Ishikawa (cell line): Measurements from ENCODE around the gene LYZ.

Source experiments
- CEBPB ChIP-seq: IDR thresholded peaks from 2 replicates; pipeline ENCODE4 v1.6.1; 2012
- CREB1 ChIP-seq: IDR thresholded peaks from 2 replicates; pipeline ENCODE4 v1.6.1; 2012; ENCODE audit warnings: low read depth
- EGR1 ChIP-seq: IDR thresholded peaks from 2 replicates; pipeline ENCODE4 v1.6.1; 2012
- EP300 ChIP-seq: IDR thresholded peaks from 2 replicates; pipeline ENCODE4 v1.6.1; 2012; ENCODE audit warnings: borderline replicate concordance
- FOXM1 ChIP-seq: IDR thresholded peaks from 2 replicates; pipeline ENCODE4 v1.6.1; 2012; ENCODE audit warnings: low read depth, borderline replicate concordance
- NFIC ChIP-seq: IDR thresholded peaks from 2 replicates; pipeline ENCODE4 v1.6.1; 2012
- RAD21 ChIP-seq: IDR thresholded peaks from 2 replicates; pipeline ENCODE4 v1.6.1; 2012; ENCODE audit warnings: low read depth
- TAF1 ChIP-seq: IDR thresholded peaks from 2 replicates; pipeline ENCODE4 v1.6.1; 2012; ENCODE audit warnings: low read depth, mild to moderate bottlenecking
- TCF12 ChIP-seq: IDR thresholded peaks from 2 replicates; pipeline ENCODE4 v1.6.1; 2012; ENCODE audit warnings: low read depth
- TEAD4 ChIP-seq: IDR thresholded peaks from 2 replicates; pipeline ENCODE4 v1.6.1; 2012
- YY1 ChIP-seq: IDR thresholded peaks from 2 replicates; pipeline ENCODE4 v1.6.1; 2012; ENCODE audit warnings: low read depth
- ZBTB7A ChIP-seq: IDR thresholded peaks from 2 replicates; pipeline ENCODE4 v1.6.1; 2012; ENCODE audit warnings: low read depth
- TF ChIP-seq, protein P1 (sequence below): IDR thresholded peaks from 2 replicates; pipeline ENCODE4 v1.6.1; 2012; ENCODE audit warnings: low read depth, mild to moderate bottlenecking
- TF ChIP-seq, protein P2 (sequence below): IDR thresholded peaks from 2 replicates; pipeline ENCODE4 v1.6.1; 2012
- TF ChIP-seq, protein P3 (sequence below): IDR thresholded peaks from 2 replicates; pipeline ENCODE4 v1.6.1; 2012

Gene LYZ

DNA sequence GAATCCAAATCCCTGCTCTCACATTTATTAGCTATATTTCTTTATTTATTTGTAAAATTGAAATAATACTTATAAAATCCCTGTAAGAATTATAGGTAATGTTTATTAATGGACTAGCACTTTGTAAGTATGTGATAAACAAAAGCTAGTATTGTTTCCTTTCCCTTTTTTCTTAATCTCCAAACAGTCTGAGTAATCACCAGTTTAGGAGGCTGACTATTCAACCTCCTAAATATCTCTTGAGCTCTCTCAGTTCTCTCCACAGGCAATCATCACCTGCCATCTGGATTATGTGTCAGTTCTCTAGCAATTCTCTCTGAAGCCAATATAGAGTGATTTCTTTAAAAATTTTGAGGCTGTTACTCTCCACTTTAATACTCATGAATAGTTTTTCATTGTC lies 9.2 kb upstream of the LYZ start:
- TF ChIP-seq TEAD4, result no peak
- no peak for TF ChIP-seq EP300
- no peak for TF ChIP-seq RAD21
- TF ChIP-seq CEBPB, result no peak
- TF ChIP-seq NFIC, result no peak
- no peak for TF ChIP-seq YY1
- TF ChIP-seq, protein P1, sequence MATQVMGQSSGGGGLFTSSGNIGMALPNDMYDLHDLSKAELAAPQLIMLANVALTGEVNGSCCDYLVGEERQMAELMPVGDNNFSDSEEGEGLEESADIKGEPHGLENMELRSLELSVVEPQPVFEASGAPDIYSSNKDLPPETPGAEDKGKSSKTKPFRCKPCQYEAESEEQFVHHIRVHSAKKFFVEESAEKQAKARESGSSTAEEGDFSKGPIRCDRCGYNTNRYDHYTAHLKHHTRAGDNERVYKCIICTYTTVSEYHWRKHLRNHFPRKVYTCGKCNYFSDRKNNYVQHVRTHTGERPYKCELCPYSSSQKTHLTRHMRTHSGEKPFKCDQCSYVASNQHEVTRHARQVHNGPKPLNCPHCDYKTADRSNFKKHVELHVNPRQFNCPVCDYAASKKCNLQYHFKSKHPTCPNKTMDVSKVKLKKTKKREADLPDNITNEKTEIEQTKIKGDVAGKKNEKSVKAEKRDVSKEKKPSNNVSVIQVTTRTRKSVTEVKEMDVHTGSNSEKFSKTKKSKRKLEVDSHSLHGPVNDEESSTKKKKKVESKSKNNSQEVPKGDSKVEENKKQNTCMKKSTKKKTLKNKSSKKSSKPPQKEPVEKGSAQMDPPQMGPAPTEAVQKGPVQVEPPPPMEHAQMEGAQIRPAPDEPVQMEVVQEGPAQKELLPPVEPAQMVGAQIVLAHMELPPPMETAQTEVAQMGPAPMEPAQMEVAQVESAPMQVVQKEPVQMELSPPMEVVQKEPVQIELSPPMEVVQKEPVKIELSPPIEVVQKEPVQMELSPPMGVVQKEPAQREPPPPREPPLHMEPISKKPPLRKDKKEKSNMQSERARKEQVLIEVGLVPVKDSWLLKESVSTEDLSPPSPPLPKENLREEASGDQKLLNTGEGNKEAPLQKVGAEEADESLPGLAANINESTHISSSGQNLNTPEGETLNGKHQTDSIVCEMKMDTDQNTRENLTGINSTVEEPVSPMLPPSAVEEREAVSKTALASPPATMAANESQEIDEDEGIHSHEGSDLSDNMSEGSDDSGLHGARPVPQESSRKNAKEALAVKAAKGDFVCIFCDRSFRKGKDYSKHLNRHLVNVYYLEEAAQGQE, result no peak
- no peak for TF ChIP-seq TCF12
- TF ChIP-seq, protein P2, sequence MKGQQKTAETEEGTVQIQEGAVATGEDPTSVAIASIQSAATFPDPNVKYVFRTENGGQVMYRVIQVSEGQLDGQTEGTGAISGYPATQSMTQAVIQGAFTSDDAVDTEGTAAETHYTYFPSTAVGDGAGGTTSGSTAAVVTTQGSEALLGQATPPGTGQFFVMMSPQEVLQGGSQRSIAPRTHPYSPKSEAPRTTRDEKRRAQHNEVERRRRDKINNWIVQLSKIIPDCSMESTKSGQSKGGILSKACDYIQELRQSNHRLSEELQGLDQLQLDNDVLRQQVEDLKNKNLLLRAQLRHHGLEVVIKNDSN, result no peak
- TF ChIP-seq ZBTB7A, result no peak
- no peak for TF ChIP-seq FOXM1
- no peak for TF ChIP-seq EGR1
- TF ChIP-seq CREB1, result no peak
- TF ChIP-seq TAF1, result no peak
- TF ChIP-seq, protein P3, sequence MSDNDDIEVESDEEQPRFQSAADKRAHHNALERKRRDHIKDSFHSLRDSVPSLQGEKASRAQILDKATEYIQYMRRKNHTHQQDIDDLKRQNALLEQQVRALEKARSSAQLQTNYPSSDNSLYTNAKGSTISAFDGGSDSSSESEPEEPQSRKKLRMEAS, result no peak

DNA sequence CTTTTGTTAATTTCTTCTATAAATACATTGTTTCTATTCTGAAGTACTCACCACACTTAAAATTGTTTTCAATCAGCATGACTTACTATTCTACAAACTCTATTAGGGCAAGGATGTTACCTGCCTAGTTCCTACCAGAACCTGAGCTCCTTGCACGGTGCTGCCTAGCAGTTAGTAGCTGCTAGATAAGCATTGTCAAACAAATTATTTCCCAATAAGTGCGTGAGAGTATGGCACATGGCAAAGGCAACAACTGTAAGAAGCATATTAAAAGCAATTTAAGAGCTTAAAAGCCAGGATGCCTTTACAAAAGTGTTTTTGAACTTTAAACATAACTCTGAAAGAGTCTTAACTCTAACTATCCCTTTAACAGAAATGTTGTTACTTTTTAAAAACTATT lies 8.2 kb upstream of the LYZ start:
- TF ChIP-seq, protein P1, result no peak
- no peak for TF ChIP-seq TEAD4
- TF ChIP-seq CREB1, result no peak
- no peak for TF ChIP-seq CEBPB
- TF ChIP-seq YY1, result no peak
- no peak for TF ChIP-seq TAF1
- no peak for TF ChIP-seq FOXM1
- TF ChIP-seq ZBTB7A, result no peak
- TF ChIP-seq EP300, result no peak
- TF ChIP-seq, protein P3, result no peak

DNA sequence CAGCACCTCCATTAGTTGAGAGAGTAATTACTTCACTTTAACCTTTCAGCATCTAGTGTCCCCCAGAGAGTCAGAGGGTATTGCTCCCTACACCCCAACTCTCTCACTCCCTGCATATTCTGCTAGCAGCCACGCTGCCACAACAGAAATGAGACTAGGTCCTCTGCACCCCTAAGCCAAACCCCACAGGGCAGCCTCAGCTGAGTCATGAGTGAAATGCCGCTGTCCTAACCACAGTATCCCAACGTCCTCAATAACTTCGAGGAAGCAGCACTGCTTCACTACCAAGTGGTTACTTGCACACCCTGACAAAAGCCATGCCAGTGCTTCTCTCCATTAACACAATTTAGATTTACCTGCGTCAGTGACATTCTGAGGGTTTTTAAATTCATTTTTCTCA lies 6.9 kb upstream of the LYZ start:
- TF ChIP-seq NFIC (no peak), EP300 (no peak), TEAD4 (no peak), CEBPB (no peak), CREB1 (no peak), FOXM1 (no peak), ZBTB7A (no peak), YY1 (no peak)
- TF ChIP-seq, protein P3, result no peak

DNA sequence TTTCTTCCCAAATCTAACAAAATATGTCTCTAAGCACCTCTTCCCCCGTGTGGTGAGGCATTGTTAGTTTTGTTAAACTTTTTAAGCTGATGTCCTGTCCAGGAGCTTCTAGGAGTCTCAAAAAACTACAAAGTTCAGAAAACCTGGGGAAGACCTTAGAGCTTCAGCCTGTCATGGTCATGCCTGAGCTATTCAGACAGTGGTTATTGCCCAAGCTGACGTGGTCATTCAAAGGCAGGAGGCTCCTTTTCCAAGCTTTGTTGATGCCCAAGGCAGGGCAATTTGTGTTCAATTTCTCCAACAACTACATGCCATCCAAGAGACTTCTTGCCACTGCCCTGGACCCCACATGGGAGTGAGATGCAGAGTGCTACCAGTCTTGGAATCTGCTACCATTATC lies 5.8 kb upstream of the LYZ start:
- TF ChIP-seq, protein P1, result no peak
- TF ChIP-seq TCF12 (no peak), EP300 (no peak), TEAD4 (no peak), NFIC (no peak), FOXM1 (no peak), TAF1 (no peak), RAD21 (no peak), ZBTB7A (no peak), CEBPB (no peak), EGR1 (no peak), YY1 (no peak)
- TF ChIP-seq, protein P3, result no peak
- TF ChIP-seq, protein P2, result no peak
